K562 (cell line): Measurements from ENCODE around the gene SLC4A2. TPM values are rescaled to one million over a fixed set of nuclear protein-coding genes. Genes with fewer than 3 reads are reported as not detected.

Experiments
- BRD9 ChIP-seq: fragments of 450-650 bp; IDR thresholded peaks from 2 replicates; pipeline ENCODE4 v1.6.1; 2018; ENCODE audit warnings: low read depth; ENCODE audit not compliant: partially characterized antibody
- CREB1 ChIP-seq, 2 experiments: sonication (generic) in 1 of 2; formaldehyde crosslinking in 1 of 2; IDR thresholded peaks; 2 replicates each; pipeline versions ENCODE4 v1.6.1 to v1.8.0; 2012 to 2022; ENCODE audit warnings: inconsistent platforms in 1 of 2, mild to moderate bottlenecking in 1 of 2, missing genetic modification reagents in 1 of 2, moderate library complexity in 1 of 2
- GATA2 ChIP-seq: sonication (generic); formaldehyde crosslinking; IDR thresholded peaks from 2 replicates; pipeline ENCODE4 v1.4.0; 2020; ENCODE audit warnings: mild to moderate bottlenecking, missing genetic modification reagents
- GATAD2A ChIP-seq: fragments of 450-650 bp; IDR thresholded peaks from 2 replicates; pipeline ENCODE4 v1.6.1; 2017
- ILF3 ChIP-seq: fragments of 450-650 bp; IDR thresholded peaks from 2 replicates; pipeline ENCODE4 v1.6.1; 2018; ENCODE audit warnings: antibody characterized with exemption, mild to moderate bottlenecking, moderate library complexity, borderline replicate concordance
- NFIC ChIP-seq: fragments of 450-650 bp; IDR thresholded peaks from 2 replicates; pipeline ENCODE4 v1.6.1; 2017; ENCODE audit warnings: mild to moderate bottlenecking, inconsistent platforms
- SAFB ChIP-seq: fragments of 200-400 bp; formaldehyde crosslinking; IDR thresholded peaks from 2 replicates; pipeline ENCODE4 v1.6.1; 2017; ENCODE audit warnings: low read depth, low read length, borderline replicate concordance
- SMC3 ChIP-seq: conservative IDR thresholded peaks from 2 replicates; pipeline ENCODE4 v1.6.1; 2011; ENCODE audit warnings: low read depth, low read length, improper control_type of control experiment; ENCODE audit not compliant: insufficient read depth
- SRSF7 ChIP-seq: fragments of 200-400 bp; formaldehyde crosslinking; optimal IDR thresholded peaks from 2 replicates; pipeline ENCODE3; 2017; ENCODE audit warnings: mild to moderate bottlenecking, low read depth, low read length
- ZNF197 ChIP-seq: fragments of 200-800 bp; sonication (Bioruptor generic); IDR thresholded peaks from 2 replicates; pipeline ENCODE4 v1.6.1; 2016; ENCODE audit warnings: low read depth, missing genetic modification characterization, missing compliant biosample characterization
- ZNF232 ChIP-seq: sonication (generic); formaldehyde crosslinking; IDR thresholded peaks from 2 replicates; pipeline ENCODE4 v1.8.0; 2022; ENCODE audit warnings: mild to moderate bottlenecking, missing genetic modification reagents
- ZNF695 ChIP-seq: fragments of 450-650 bp; formaldehyde crosslinking; IDR thresholded peaks from 2 replicates; pipeline ENCODE4 v1.4.0; 2020; ENCODE audit warnings: mild to moderate bottlenecking, moderate library complexity
- polyA plus RNA-seq, 8 experiments: library from polyadenylated mRNA; depleted of rRNA in 4 of 8; stranded (reverse) in 5 of 8; unstranded in 3 of 8; fragments of >200 nt; fragmentation: Nextera tagmentation in 2 of 8; fragmentation: Illumina TruSeq in 1 of 8; extraction: Ambion mirVana in 2 of 8; extraction: Trizol in 1 of 8; gene quantifications; 2 replicates each; pipeline versions ENCODE4 v1.2.1 to v1.2.3, GENCODE V29; 2011 to 2014; ENCODE audit warnings: inconsistent platforms in 1 of 8, missing spikeins in 1 of 8
- total RNA-seq, 7 experiments: library from RNA; depleted of rRNA in 6 of 7; stranded (reverse); fragments of >200 nt in 6 of 7; fragmentation: Illumina TruSeq in 2 of 7; extraction: Trizol in 2 of 7; gene quantifications; 2 replicates each; pipeline versions ENCODE4 v1.2.1 to v1.2.3, GENCODE V29; 2011 to 2021; ENCODE audit warnings: low replicate concordance in 1 of 7
- TF ChIP-seq, protein P1 (sequence below): fragments of 250-450 bp; sonication (Bioruptor Pico); IDR thresholded peaks from 2 replicates; pipeline ENCODE4 v1.5.0; 2020; ENCODE audit warnings: mild to moderate bottlenecking, borderline replicate concordance
- TF ChIP-seq, protein P2 (sequence below), 2 experiments: fragments of 450-650 bp; IDR thresholded peaks; 2 replicates each; pipeline ENCODE4 v1.6.1; 2016
- TF ChIP-seq, protein P3 (sequence below), 2 experiments: IDR thresholded peaks in 1 of 2; conservative IDR thresholded peaks in 1 of 2; 2 replicates each; pipeline ENCODE4 v1.6.1; 2016; ENCODE audit warnings: low read depth in 2 of 2, mild to moderate bottlenecking in 1 of 2, missing compliant biosample characterization in 1 of 2, missing genetic modification characterization in 1 of 2, moderate library complexity in 1 of 2
- TF ChIP-seq, protein P4 (sequence below): fragments of 250-450 bp; sonication (Bioruptor Pico); IDR thresholded peaks from 2 replicates; pipeline ENCODE4 v1.9.0; 2021; ENCODE audit warnings: mild to moderate bottlenecking, inconsistent platforms
- TF ChIP-seq, protein P5 (sequence below): sonication (generic); IDR thresholded peaks from 2 replicates; pipeline ENCODE4 v1.6.1; 2016

The SLC4A2 gene
- total and polyA plus RNA-seq, 9 of the 15 experiments (the other 6 are each of a cell fraction or from before 2014, with no cell fraction given) = 11.4 to 375 (median 130) TPM

DNA sequence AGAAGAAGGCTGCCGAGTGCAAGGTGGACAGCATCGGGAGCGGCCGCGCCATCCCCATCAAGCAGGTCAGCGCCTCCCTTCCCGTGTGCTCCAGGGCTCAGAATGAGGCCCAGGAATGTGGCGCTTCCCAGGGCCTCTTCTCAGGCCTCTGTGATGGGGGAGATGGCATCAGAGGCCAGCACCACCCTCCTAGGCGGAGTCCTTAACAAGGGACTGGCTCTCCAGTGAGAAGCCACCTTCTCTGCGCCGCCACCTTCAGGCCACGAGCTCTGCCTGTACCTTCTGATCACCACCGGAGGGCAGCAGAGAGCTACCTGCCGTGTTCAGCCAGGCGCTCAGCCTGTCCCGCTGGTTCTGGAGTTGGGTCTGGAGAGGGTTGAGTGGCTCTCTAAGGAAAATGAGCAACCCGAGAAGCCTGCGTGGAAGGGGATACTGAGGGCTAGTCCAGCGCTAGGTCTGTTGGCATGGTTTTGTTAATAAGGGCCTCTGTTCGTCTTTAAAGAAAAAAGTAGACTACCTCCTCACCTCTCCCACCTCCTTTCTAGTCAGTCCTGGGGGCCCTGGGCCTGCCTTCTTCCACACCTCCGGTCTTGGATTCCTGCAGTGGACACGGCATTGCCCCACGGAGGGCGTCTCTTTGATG is 64.6 kb downstream of the SLC4A2 start (continued):
- TF ChIP-seq ZNF232 (CRISPR knock-in tag) = no peak
- no peak for TF ChIP-seq NFIC
- no peak for TF ChIP-seq ILF3
- TF ChIP-seq SMC3 = peak; percentile 97
- no peak for TF ChIP-seq ZNF695
- TF ChIP-seq CREB1 (IDR thresholded peaks at IDR 0.05) = 0 out of 2 replicates have a peak, but pooled peaks have one; percentile 27
- TF ChIP-seq CREB1 (CRISPR knock-in tag; IDR thresholded peaks at IDR 0.05) = peak; percentile 29; the same call in 1 of the 2 replicates
- TF ChIP-seq, protein P1, sequence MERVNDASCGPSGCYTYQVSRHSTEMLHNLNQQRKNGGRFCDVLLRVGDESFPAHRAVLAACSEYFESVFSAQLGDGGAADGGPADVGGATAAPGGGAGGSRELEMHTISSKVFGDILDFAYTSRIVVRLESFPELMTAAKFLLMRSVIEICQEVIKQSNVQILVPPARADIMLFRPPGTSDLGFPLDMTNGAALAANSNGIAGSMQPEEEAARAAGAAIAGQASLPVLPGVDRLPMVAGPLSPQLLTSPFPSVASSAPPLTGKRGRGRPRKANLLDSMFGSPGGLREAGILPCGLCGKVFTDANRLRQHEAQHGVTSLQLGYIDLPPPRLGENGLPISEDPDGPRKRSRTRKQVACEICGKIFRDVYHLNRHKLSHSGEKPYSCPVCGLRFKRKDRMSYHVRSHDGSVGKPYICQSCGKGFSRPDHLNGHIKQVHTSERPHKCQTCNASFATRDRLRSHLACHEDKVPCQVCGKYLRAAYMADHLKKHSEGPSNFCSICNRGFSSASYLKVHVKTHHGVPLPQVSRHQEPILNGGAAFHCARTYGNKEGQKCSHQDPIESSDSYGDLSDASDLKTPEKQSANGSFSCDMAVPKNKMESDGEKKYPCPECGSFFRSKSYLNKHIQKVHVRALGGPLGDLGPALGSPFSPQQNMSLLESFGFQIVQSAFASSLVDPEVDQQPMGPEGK (CRISPR knock-in tag) = no peak
- TF ChIP-seq, protein P2, sequence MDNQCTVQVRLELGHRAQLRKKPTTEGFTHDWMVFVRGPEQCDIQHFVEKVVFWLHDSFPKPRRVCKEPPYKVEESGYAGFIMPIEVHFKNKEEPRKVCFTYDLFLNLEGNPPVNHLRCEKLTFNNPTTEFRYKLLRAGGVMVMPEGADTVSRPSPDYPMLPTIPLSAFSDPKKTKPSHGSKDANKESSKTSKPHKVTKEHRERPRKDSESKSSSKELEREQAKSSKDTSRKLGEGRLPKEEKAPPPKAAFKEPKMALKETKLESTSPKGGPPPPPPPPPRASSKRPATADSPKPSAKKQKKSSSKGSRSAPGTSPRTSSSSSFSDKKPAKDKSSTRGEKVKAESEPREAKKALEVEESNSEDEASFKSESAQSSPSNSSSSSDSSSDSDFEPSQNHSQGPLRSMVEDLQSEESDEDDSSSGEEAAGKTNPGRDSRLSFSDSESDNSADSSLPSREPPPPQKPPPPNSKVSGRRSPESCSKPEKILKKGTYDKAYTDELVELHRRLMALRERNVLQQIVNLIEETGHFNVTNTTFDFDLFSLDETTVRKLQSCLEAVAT (IDR thresholded peaks at IDR 0.05) = 0 out of 4 replicates have a peak, but pooled peaks of 1 of the 2 experiments have one; percentile 71
- TF ChIP-seq, protein P3, sequence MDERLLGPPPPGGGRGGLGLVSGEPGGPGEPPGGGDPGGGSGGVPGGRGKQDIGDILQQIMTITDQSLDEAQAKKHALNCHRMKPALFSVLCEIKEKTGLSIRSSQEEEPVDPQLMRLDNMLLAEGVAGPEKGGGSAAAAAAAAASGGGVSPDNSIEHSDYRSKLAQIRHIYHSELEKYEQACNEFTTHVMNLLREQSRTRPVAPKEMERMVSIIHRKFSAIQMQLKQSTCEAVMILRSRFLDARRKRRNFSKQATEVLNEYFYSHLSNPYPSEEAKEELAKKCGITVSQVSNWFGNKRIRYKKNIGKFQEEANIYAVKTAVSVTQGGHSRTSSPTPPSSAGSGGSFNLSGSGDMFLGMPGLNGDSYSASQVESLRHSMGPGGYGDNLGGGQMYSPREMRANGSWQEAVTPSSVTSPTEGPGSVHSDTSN (CRISPR knock-in tag; IDR thresholded peaks at IDR 0.05; ENCODE audit: low read depth) = no peak
- TF ChIP-seq, protein P3 (tag; conservative IDR thresholded peaks at IDR 0.05; ENCODE audit: low read depth) = no peak
- no peak for TF ChIP-seq SAFB
- TF ChIP-seq GATA2 = no peak
- TF ChIP-seq, protein P4, sequence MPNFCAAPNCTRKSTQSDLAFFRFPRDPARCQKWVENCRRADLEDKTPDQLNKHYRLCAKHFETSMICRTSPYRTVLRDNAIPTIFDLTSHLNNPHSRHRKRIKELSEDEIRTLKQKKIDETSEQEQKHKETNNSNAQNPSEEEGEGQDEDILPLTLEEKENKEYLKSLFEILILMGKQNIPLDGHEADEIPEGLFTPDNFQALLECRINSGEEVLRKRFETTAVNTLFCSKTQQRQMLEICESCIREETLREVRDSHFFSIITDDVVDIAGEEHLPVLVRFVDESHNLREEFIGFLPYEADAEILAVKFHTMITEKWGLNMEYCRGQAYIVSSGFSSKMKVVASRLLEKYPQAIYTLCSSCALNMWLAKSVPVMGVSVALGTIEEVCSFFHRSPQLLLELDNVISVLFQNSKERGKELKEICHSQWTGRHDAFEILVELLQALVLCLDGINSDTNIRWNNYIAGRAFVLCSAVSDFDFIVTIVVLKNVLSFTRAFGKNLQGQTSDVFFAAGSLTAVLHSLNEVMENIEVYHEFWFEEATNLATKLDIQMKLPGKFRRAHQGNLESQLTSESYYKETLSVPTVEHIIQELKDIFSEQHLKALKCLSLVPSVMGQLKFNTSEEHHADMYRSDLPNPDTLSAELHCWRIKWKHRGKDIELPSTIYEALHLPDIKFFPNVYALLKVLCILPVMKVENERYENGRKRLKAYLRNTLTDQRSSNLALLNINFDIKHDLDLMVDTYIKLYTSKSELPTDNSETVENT = peak; percentile 6; the same call in 1 of the 2 replicates
- TF ChIP-seq SRSF7 = no peak
- TF ChIP-seq GATAD2A = no peak
- TF ChIP-seq ZNF197 (CRISPR knock-in tag) = no peak
- TF ChIP-seq BRD9 = peak; percentile 36
- TF ChIP-seq, protein P5, sequence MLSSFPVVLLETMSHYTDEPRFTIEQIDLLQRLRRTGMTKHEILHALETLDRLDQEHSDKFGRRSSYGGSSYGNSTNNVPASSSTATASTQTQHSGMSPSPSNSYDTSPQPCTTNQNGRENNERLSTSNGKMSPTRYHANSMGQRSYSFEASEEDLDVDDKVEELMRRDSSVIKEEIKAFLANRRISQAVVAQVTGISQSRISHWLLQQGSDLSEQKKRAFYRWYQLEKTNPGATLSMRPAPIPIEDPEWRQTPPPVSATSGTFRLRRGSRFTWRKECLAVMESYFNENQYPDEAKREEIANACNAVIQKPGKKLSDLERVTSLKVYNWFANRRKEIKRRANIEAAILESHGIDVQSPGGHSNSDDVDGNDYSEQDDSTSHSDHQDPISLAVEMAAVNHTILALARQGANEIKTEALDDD = no peak
